B cell (primary cell): ENCODE results near the gene VPS13D. TPM values are rescaled to one million over a fixed set of nuclear protein-coding genes. Genes with fewer than 3 reads are reported as not detected.

ENCODE experiments used
- ATAC-seq: fragments of 200-7000 bp; cut with Tn5 transposase; one replicate; pipeline ENCODE4 v1.10.0; 2021; ENCODE audit warnings: low read depth, mild to moderate bottlenecking, moderate number of reproducible peaks, moderate library complexity
- CTCF ChIA-PET: fragments of 350-600 bp; sonication (Branson Sonifier 250); formaldehyde crosslinking; loops from one replicate; lab custom pipeline; 2021; ENCODE audit warnings: antibody characterized with exemption, inconsistent platforms; lab: Charles Lee
- POLR2A ChIA-PET: fragments of 350-600 bp; sonication (Branson Sonifier 250); formaldehyde crosslinking; loops from one replicate; lab custom pipeline; 2021; ENCODE audit warnings: antibody characterized with exemption; lab: Charles Lee
- DNase-seq: peaks from one replicate; pipeline ENCODE4 v3.0.0; 2013
- H2AFZ ChIP-seq: 2 replicates; pipeline ENCODE4 v1.6.1; 2012; ENCODE audit warnings: mild to moderate bottlenecking, low read depth, low read length; ENCODE audit not compliant: insufficient read depth, poor library complexity, severe bottlenecking
- H3K27ac ChIP-seq, 2 donors: 1 replicate in 1 of 2; 2 replicates in 1 of 2; pipeline ENCODE4 v1.5.1; 2012 to 2013; ENCODE audit warnings: low read length in 2 of 2, mild to moderate bottlenecking in 2 of 2, moderate library complexity in 1 of 2
- H3K27me3 ChIP-seq, 4 experiments: fragments of 200-600 bp in 1 of 4; sonication (generic) in 1 of 4; replicated peaks in 1 of 4; 1 replicate in 2 of 4; 2 replicates in 2 of 4; pipeline versions ENCODE4 v1.6.1 to v1.7.0; 2013 to 2016; ENCODE audit warnings: low read length in 3 of 4, mild to moderate bottlenecking in 2 of 4, mixed read lengths in 1 of 4, moderate library complexity in 1 of 4; ENCODE audit not compliant: insufficient read depth in 4 of 4, control insufficient read depth in 3 of 4; ENCODE audit errors: control extremely low read depth in 1 of 4
- H3K36me3 ChIP-seq, 2 experiments: replicated peaks in 1 of 2; 1 replicate in 1 of 2; 2 replicates in 1 of 2; pipeline versions ENCODE4 v1.6.1 to v1.7.1; 2013; ENCODE audit warnings: low read length in 1 of 2; ENCODE audit not compliant: insufficient read depth in 2 of 2, control insufficient read depth in 1 of 2; ENCODE audit errors: control extremely low read depth in 1 of 2, extremely low read depth in 1 of 2
- H3K4me1 ChIP-seq, 2 donors: fragments of 200-600 bp in 1 of 2; sonication (generic) in 1 of 2; 1 replicate in 1 of 2; 2 replicates in 1 of 2; pipeline versions ENCODE4 v1.5.1 to v1.6.1; 2013 to 2017; ENCODE audit warnings: low read length in 2 of 2; ENCODE audit not compliant: control insufficient read depth in 2 of 2, insufficient read depth in 2 of 2
- H3K4me2 ChIP-seq: replicated peaks from 2 replicates; pipeline ENCODE3; 2012; ENCODE audit warnings: mild to moderate bottlenecking, low read depth, low read length; ENCODE audit not compliant: poor library complexity, severe bottlenecking
- H3K4me3 ChIP-seq, 5 experiments: fragments of 200-600 bp in 1 of 5; sonication (generic) in 1 of 5; 1 replicate in 3 of 5; 2 replicates in 2 of 5; pipeline versions ENCODE4 v1.5.1 to v1.7.0; 2011 to 2016; ENCODE audit warnings: low read length in 4 of 5, mild to moderate bottlenecking in 4 of 5, low read depth in 2 of 5, control low read depth in 1 of 5, moderate library complexity in 1 of 5; ENCODE audit not compliant: insufficient read depth in 1 of 5; ENCODE audit errors: control extremely low read depth in 1 of 5, extremely low read depth in 1 of 5
- H3K79me2 ChIP-seq: fragments of 200-600 bp; sonication (generic); one replicate; pipeline ENCODE4 v1.6.0; 2016; ENCODE audit warnings: low read length; ENCODE audit not compliant: control insufficient read depth, insufficient read depth
- H3K9ac ChIP-seq: fragments of 200-600 bp; sonication (generic); 2 replicates; pipeline ENCODE4 v1.6.1; 2017; ENCODE audit warnings: mild to moderate bottlenecking, low read length, moderate library complexity
- H3K9me3 ChIP-seq, 3 donors: one replicate each; pipeline versions ENCODE4 v1.6.1 to v1.7.1; 2013; ENCODE audit warnings: low read length in 2 of 3; ENCODE audit not compliant: control insufficient read depth in 2 of 3, insufficient read depth in 1 of 3; ENCODE audit errors: control extremely low read depth in 1 of 3
- H4K20me1 ChIP-seq: 2 replicates; pipeline ENCODE4 v1.6.0; 2012; ENCODE audit warnings: mild to moderate bottlenecking, low read length; ENCODE audit not compliant: insufficient read depth, control insufficient read depth, poor library complexity, severe bottlenecking
- H3K27ac Mint-ChIP-seq: one replicate; pipeline ENCODE4 v1.8.0; 2021; ENCODE audit warnings: mixed read lengths
- H3K27me3 Mint-ChIP-seq: one replicate; pipeline ENCODE4 v1.8.0; 2021; ENCODE audit warnings: mixed read lengths
- H3K4me1 Mint-ChIP-seq: one replicate; pipeline ENCODE4 v1.8.0; 2021; ENCODE audit warnings: mixed read lengths
- H3K4me3 Mint-ChIP-seq: one replicate; pipeline ENCODE4 v1.8.0; 2021; ENCODE audit warnings: mixed read lengths
- H3K9me3 Mint-ChIP-seq: one replicate; pipeline ENCODE4 v1.8.0; 2022; ENCODE audit warnings: mixed read lengths; ENCODE audit not compliant: insufficient read depth
- CTCF ChIP-seq: fragments of 200-600 bp; IDR thresholded peaks from one replicate; pipeline ENCODE4 v1.8.0; 2022; ENCODE audit warnings: antibody characterized with exemption, mild to moderate bottlenecking
- EZH2 ChIP-seq: IDR thresholded peaks from 2 replicates; pipeline ENCODE4 v1.6.1; 2012; ENCODE audit warnings: borderline replicate concordance, low read depth, mild to moderate bottlenecking, moderate library complexity, low read length; ENCODE audit not compliant: insufficient read depth, poor library complexity, severe bottlenecking
- WGBS: methylation state at CpG from one replicate; pipeline ENCODE4 v1.1.5; 2013; ENCODE audit warnings: missing lambda C conversion rate; ENCODE audit not compliant: insufficient coverage; 5-methylcytosine and 5-hydroxymethylcytosine counted together
- intact Hi-C: fragments of 100-400 bp; cut with micrococcal nuclease; formaldehyde crosslinking; loops from one replicate; pipeline ENCODE4 v1.10.0; 2022
- polyA plus RNA-seq: library from polyadenylated mRNA; depleted of rRNA; stranded (reverse); fragments of >200 nt; gene quantifications from 2 replicates; pipeline ENCODE4 v1.2.3, GENCODE V29; 2012
- total RNA-seq, 2 donors: library from RNA; stranded (reverse); fragments of 120-200 nt in 1 of 2; gene quantifications; 1 replicate in 1 of 2; 2 replicates in 1 of 2; pipeline versions ENCODE4 v1.2.3 to v1.2.4, GENCODE V29; 2013 to 2022

VPS13D gene
- total and polyA plus RNA-seq, 2 donors (not counting 1 experiment from before 2014, with no cell fraction given) = 29.9 to 104 TPM

GRCh38 chr1:12402842-12403241, 173.0 kb downstream of the VPS13D start:
- no peak overlapping the region for H3K4me3 ChIP-seq
- ATAC-seq (no peak), DNase-seq (no peak)
- no peak overlapping the region for H3K4me3 Mint-ChIP-seq
- intact Hi-C loops = no loop called here
- no peaks in the 10 kb centered on the region for H3K4me1 Mint-ChIP-seq
- H3K4me2 ChIP-seq = no peak overlapping the region
- TF ChIP-seq EZH2 (no peak), CTCF (no peak)
- H3K9ac ChIP-seq = no peak overlapping the region
- H3K27me3 ChIP-seq = no peaks in the 10 kb centered on the region
- H2AFZ ChIP-seq = no peak overlapping the region
- no peaks in the 10 kb centered on the region for H3K9me3 Mint-ChIP-seq
- H3K79me2 ChIP-seq = no peaks in the 10 kb centered on the region
- H3K27me3 Mint-ChIP-seq = no peaks in the 10 kb centered on the region
- 100% methylated on average over 1 of the region's 1 CpG for WGBS
- POLR2A ChIA-PET = no interaction called here
- peaks cover 0 to 63% of the 10 kb centered on the region in 2 experiments for H3K36me3 ChIP-seq
- H3K9me3 ChIP-seq = no peaks in the 10 kb centered on the region
- CTCF ChIA-PET = no interaction called here
- no peak overlapping the region for H3K27ac ChIP-seq
- no peak overlapping the region for H3K27ac Mint-ChIP-seq
- no peaks in the 10 kb centered on the region for H3K4me1 ChIP-seq
- H4K20me1 ChIP-seq = no peaks in the 10 kb centered on the region

- H3K27me3 Mint-ChIP-seq = no peaks in the 10 kb centered on the region
- CTCF ChIA-PET = no interaction called here
These were observed 175.1 kb downstream of the VPS13D start for GRCh38 chr1:12404918-12405317.

More at GRCh38 chr1:12404918-12405317, 175.1 kb downstream of the VPS13D start:
- H3K4me1 ChIP-seq = no peaks in the 10 kb centered on the region
- no peak for DNase-seq
- intact Hi-C loops = no loop called here
- TF ChIP-seq EZH2 (no peak), CTCF (no peak)
- H3K27ac ChIP-seq = no peak overlapping the region
- no peak overlapping the region for H3K9ac ChIP-seq
- 83% methylated on average over 12 of the region's 13 CpGs for WGBS
- peaks cover 2% of the 10 kb centered on the region for H3K4me1 Mint-ChIP-seq
- peaks cover 0 to 62% of the 10 kb centered on the region in 2 experiments for H3K36me3 ChIP-seq
- no peak overlapping the region for H3K4me3 ChIP-seq
- no peak overlapping the region for H3K27ac Mint-ChIP-seq
- no peak overlapping the region for H3K4me2 ChIP-seq
- no peak for ATAC-seq
- H3K4me3 Mint-ChIP-seq = no peak overlapping the region
- H2AFZ ChIP-seq = no peak overlapping the region
- POLR2A ChIA-PET = no interaction called here
- no peaks in the 10 kb centered on the region for H3K79me2 ChIP-seq
- H3K9me3 ChIP-seq = peaks cover 0 to 4% (median 2%) of the 10 kb centered on the region in 3 donors
- peaks cover 3% of the 10 kb centered on the region for H3K9me3 Mint-ChIP-seq
- H4K20me1 ChIP-seq = no peaks in the 10 kb centered on the region
- no peaks in the 10 kb centered on the region for H3K27me3 ChIP-seq
